ENCODE measurements around the gene DMXL1. TPM values are rescaled to one million over a fixed set of nuclear protein-coding genes. Genes with fewer than 3 reads are reported as not detected.

DMXL1 gene
- total and polyA plus RNA-seq, 2 experiments from 2014 or later: 28.4 to 41.7 TPM

DNA sequence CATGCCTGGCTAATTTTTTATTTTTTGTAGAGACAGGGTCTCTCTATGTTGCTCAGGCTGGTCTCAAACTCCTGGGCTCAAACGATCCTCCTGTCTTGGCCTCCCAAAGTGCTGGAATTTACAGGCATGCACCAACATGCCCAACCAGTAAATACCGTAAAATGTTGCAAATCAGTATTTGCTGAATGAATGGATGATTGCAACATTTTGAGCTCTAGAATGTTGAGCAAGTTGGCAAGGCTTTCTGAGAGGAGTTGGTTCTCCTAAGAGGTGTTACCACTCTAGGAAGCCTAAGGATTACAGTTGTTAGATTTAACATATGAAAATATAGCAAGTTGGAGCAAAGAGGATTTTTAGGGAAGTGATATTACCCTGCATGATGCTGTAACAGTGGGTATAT, 15.6 kb upstream of the DMXL1 start (continued):
- TF ChIP-seq ZNF462 (CRISPR knock-in tag; IDR thresholded peaks at IDR 0.05) (no peak), POLR2AphosphoS5 (IDR thresholded peaks at IDR 0.05; ENCODE audit: low read depth) (no peak)

DNA sequence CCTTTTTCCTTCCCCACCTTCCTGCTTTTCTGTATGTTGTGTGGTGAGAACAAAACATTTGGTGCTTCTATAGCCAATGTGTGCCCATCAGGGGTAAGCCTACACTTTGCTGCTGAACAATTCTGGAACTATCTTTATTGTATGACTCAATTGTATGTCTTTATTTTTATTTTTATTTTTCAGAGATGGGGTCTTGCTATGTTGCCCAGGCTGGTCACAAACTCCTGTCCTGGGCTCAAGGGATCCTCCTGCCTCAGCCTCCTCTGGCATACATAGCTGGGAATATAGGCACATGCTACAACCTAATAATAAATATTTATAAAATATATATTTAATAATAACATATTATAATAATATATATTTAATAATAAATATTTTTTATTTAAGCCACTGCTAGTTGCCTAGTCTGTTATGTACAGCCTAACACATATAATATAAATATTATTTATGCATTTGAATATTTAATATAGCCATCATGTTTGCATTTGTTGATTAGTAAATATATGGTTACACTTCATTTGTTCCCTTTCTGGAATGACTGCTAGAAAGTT, 11.8 kb upstream of the DMXL1 start:
- Mint-ChIP-seq H3K27ac (no peak overlapping the region), H3K27me3 (ENCODE audit: insufficient read depth, low read depth, poor library complexity) (no peaks in the 10 kb centered on the region), H3K9me3 (no peaks in the 10 kb centered on the region), H3K4me3 (no peak overlapping the region), H3K4me1 (peaks cover 4% of the 10 kb centered on the region; the same call in 1 of the 3 replicates), H3K36me3 (ENCODE audit: low read depth) (no peaks in the 10 kb centered on the region; the same call in 2 of the 3 replicates)
- Histone ChIP-seq H3K27me3 (ENCODE audit: insufficient read depth) (no peaks in the 10 kb centered on the region), H3K27ac (ENCODE audit: low read depth) (no peak overlapping the region), H3K4me3 (no peak overlapping the region), H4K20me1 (replicated peaks; ENCODE audit: insufficient read depth) (no peaks in the 10 kb centered on the region), H3K4me1 (ENCODE audit: insufficient read depth) (no peaks in the 10 kb centered on the region), H2AFZ (no peak overlapping the region), H3K79me2 (replicated peaks; ENCODE audit: insufficient read depth) (no peaks in the 10 kb centered on the region), H3K4me2 (no peak overlapping the region), H3F3A (replicated peaks; ENCODE audit: low read depth) (0 out of 2 replicates have a peak, but pooled peaks cover 2% of the 10 kb centered on the region), H3K36me3 (ENCODE audit: insufficient read depth) (no peaks in the 10 kb centered on the region), H3K9me2 (ENCODE audit: insufficient read depth) (0 out of 2 replicates have a peak, but pooled peaks cover 3% of the 10 kb centered on the region)
- TF ChIP-seq, protein P1, sequence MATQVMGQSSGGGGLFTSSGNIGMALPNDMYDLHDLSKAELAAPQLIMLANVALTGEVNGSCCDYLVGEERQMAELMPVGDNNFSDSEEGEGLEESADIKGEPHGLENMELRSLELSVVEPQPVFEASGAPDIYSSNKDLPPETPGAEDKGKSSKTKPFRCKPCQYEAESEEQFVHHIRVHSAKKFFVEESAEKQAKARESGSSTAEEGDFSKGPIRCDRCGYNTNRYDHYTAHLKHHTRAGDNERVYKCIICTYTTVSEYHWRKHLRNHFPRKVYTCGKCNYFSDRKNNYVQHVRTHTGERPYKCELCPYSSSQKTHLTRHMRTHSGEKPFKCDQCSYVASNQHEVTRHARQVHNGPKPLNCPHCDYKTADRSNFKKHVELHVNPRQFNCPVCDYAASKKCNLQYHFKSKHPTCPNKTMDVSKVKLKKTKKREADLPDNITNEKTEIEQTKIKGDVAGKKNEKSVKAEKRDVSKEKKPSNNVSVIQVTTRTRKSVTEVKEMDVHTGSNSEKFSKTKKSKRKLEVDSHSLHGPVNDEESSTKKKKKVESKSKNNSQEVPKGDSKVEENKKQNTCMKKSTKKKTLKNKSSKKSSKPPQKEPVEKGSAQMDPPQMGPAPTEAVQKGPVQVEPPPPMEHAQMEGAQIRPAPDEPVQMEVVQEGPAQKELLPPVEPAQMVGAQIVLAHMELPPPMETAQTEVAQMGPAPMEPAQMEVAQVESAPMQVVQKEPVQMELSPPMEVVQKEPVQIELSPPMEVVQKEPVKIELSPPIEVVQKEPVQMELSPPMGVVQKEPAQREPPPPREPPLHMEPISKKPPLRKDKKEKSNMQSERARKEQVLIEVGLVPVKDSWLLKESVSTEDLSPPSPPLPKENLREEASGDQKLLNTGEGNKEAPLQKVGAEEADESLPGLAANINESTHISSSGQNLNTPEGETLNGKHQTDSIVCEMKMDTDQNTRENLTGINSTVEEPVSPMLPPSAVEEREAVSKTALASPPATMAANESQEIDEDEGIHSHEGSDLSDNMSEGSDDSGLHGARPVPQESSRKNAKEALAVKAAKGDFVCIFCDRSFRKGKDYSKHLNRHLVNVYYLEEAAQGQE (IDR thresholded peaks at IDR 0.05; ENCODE audit: unreplicated experiment): no peak
- no peak for TF ChIP-seq NANOG (IDR thresholded peaks at IDR 0.05; ENCODE audit: borderline replicate concordance)
- TF ChIP-seq CREB1 (CRISPR knock-in tag; IDR thresholded peaks at IDR 0.05; ENCODE audit: low read depth): no peak
- no peak for TF ChIP-seq ETS1 (IDR thresholded peaks at IDR 0.05)
- DNase-seq (ENCODE audit: low spot score): no peak
- ATAC-seq: no peak
